MCF 10A (cell line): ENCODE results near the gene SLC22A7. TPM values are rescaled to one million over a fixed set of nuclear protein-coding genes. Genes with fewer than 3 reads are reported as not detected.

Experiments used
- BruUV-seq: library from RNA; stranded (reverse); fragments of 400-500 nt; replicated peaks from 2 replicates; lab custom pipeline; 2021; lab: Mats Ljungman, UMichigan
- CTCF ChIA-PET: fragments of 300-600 bp; sonication (Branson Sonifier 250); formaldehyde crosslinking; extraction: SDS; loops from one replicate; lab custom pipeline; 2021; ENCODE audit warnings: antibody characterized with exemption, inconsistent platforms; lab: Yijun Ruan, JAX
- POLR2A ChIA-PET: fragments of 300-600, 350-650 bp; sonication (Branson Sonifier 250); formaldehyde crosslinking; extraction: SDS; loops from one replicate; lab custom pipeline; 2020; ENCODE audit warnings: antibody characterized with exemption, inconsistent platforms; lab: Yijun Ruan, JAX
- DNase-seq: peaks from one replicate; pipeline ENCODE4 v3.0.0-alpha.2; 2018; ENCODE audit not compliant: unreplicated experiment
- H3K27ac Mint-ChIP-seq: one replicate; pipeline ENCODE4 v1.8.0; 2022; ENCODE audit warnings: mild to moderate bottlenecking, low read depth, mixed read lengths; ENCODE audit not compliant: unreplicated experiment
- H3K27me3 Mint-ChIP-seq: one replicate; pipeline ENCODE4 v1.8.0; 2022; ENCODE audit warnings: mixed read lengths; ENCODE audit not compliant: insufficient read depth, unreplicated experiment
- H3K36me3 Mint-ChIP-seq: one replicate; pipeline ENCODE4 v1.8.0; 2022; ENCODE audit warnings: mild to moderate bottlenecking, moderate library complexity, mixed read lengths; ENCODE audit not compliant: insufficient read depth, unreplicated experiment
- H3K4me1 Mint-ChIP-seq: one replicate; pipeline ENCODE4 v1.8.0; 2022; ENCODE audit warnings: mixed read lengths; ENCODE audit not compliant: insufficient read depth, unreplicated experiment
- H3K4me3 Mint-ChIP-seq: one replicate; pipeline ENCODE4 v1.8.0; 2022; ENCODE audit warnings: mild to moderate bottlenecking, moderate library complexity, mixed read lengths; ENCODE audit not compliant: unreplicated experiment
- H3K9me3 Mint-ChIP-seq: one replicate; pipeline ENCODE4 v1.8.0; 2022; ENCODE audit warnings: mixed read lengths; ENCODE audit not compliant: unreplicated experiment
- intact Hi-C: fragments of 100-400 bp; cut with micrococcal nuclease; formaldehyde crosslinking; loops from 2 replicates; pipeline ENCODE4 v1.14.1; 2022
- total RNA-seq: library from RNA; stranded (reverse); gene quantifications from 2 replicates; pipeline ENCODE4 v1.2.3, GENCODE V29; 2022
- TF ChIP-seq, protein P1 (sequence below): fragments of 200-600 bp; IDR thresholded peaks from one replicate; pipeline ENCODE4 v1.8.0; 2022; ENCODE audit warnings: antibody characterized with exemption, mild to moderate bottlenecking; ENCODE audit not compliant: unreplicated experiment

The SLC22A7 gene
- total RNA-seq, 1 experiment from 2014 or later, result not detected

DNA sequence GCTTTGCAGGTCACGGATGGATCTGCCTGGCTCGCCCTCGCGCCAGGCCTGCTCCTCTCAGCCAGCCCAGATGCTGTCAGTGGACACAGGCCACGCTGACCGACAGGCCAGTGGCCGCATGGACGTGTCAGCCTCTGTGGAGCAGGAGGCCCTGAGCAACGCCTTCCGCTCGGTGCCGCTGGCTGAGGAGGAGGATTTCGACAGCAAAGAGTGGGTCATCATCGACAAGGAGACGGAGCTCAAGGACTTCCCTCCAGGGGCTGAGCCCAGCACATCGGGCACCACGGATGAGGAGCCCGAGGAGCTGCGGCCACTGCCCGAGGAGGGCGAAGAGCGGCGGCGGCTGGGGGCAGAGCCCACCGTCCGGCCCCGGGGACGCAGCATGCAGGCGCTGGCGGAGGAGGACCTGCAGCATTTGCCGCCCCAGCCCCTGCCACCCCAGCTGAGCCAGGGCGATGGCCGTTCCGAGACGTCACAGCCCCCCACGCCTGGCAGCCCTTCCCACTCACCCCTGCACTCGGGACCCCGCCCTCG, 35.2 kb upstream of the SLC22A7 start:
- Mint-ChIP-seq H3K4me3 (no peak overlapping the region), H3K27ac (no peak overlapping the region), H3K9me3 (no peaks in the 10 kb centered on the region), H3K27me3 (peaks cover 10% of the 10 kb centered on the region), H3K4me1 (peaks cover 4% of the 10 kb centered on the region), H3K36me3 (no peaks in the 10 kb centered on the region)
- POLR2A ChIA-PET, result interaction anchor here (0.6 to 1.2 kb wide), 2 partner anchors 15 to 179 kb away, joined by 3 read pairs; no protein-coding TSS in a partner anchor
- no TSS peak for BruUV-seq
- TF ChIP-seq, protein P1, sequence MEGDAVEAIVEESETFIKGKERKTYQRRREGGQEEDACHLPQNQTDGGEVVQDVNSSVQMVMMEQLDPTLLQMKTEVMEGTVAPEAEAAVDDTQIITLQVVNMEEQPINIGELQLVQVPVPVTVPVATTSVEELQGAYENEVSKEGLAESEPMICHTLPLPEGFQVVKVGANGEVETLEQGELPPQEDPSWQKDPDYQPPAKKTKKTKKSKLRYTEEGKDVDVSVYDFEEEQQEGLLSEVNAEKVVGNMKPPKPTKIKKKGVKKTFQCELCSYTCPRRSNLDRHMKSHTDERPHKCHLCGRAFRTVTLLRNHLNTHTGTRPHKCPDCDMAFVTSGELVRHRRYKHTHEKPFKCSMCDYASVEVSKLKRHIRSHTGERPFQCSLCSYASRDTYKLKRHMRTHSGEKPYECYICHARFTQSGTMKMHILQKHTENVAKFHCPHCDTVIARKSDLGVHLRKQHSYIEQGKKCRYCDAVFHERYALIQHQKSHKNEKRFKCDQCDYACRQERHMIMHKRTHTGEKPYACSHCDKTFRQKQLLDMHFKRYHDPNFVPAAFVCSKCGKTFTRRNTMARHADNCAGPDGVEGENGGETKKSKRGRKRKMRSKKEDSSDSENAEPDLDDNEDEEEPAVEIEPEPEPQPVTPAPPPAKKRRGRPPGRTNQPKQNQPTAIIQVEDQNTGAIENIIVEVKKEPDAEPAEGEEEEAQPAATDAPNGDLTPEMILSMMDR, result no peak
- intact Hi-C loops, result loop anchor here (1.0 kb wide), 2 partner anchors 71 to 243 kb away; no protein-coding TSS in a partner anchor
- CTCF ChIA-PET, result interaction anchor here (0.5 to 1.8 kb wide), 7 partner anchors 10 to 362 kb away, joined by 3 to 10 read pairs (median 3); no protein-coding TSS in a partner anchor
- no peak for DNase-seq

DNA sequence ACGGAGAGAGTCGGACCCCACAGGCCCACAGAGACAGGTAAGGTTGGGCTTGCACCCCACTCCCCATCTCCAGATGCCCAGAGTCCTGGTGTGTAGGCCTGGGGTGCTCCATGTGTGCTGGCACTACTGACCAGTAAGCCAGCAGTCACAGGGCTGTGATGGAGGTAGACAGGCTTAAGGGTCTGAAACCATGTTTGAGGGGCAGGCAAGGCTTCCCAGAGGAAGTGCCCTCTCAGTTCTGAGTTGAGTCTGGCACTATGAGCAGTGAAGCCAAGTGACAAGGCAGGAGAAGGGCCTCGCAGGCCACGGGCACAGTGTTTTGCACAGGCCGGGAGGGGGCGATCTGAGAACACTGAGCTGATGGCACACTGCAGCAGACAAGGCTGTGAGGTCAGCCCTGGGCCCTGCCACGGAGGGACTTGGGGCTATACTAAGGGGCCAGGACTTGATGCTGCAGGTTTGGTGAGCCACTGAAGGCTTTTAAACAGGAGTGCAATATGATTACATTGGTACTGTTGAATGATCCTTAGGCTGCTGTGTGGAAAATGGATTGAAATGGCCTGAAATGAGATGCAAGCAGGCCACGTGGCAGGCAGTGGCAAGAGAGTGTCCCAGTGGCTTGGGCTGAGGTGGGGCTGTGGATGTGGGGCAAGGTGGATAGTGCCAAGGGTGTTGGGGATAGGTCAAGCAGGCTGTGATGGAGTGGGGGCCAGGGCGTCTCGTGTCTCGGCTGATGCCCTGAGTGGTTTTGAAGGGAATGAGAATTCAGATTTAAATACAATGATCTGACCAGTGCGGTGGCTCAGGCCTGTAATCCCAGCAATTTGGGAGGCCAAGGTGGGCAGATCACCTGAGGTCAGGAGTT, 34.5 kb upstream of the SLC22A7 start:
- TF ChIP-seq, protein P1, result peak; percentile 77
- no TSS peak for BruUV-seq
- CTCF ChIA-PET, result interaction anchor here (0.5 to 1.4 kb wide), 15 partner anchors 9 to 362 kb away, joined by 3 to 8 read pairs (median 3); partner anchors contain the start of gene ZNF318
- intact Hi-C loops, result loop anchor here (1.0 kb wide), 2 partner anchors 71 to 243 kb away; no protein-coding TSS in a partner anchor
- no peak overlapping the region for H3K27ac Mint-ChIP-seq
- peaks cover 10% of the 10 kb centered on the region for H3K27me3 Mint-ChIP-seq
- DNase-seq, result peak; percentile 77
- no peaks in the 10 kb centered on the region for H3K9me3 Mint-ChIP-seq
- H3K36me3 Mint-ChIP-seq, result no peaks in the 10 kb centered on the region
- H3K4me3 Mint-ChIP-seq, result no peak overlapping the region
- peaks cover 4% of the 10 kb centered on the region for H3K4me1 Mint-ChIP-seq
- POLR2A ChIA-PET, result interaction anchor here (0.6 to 1.2 kb wide), 3 partner anchors 15 to 179 kb away, joined by 3 read pairs; no protein-coding TSS in a partner anchor

DNA sequence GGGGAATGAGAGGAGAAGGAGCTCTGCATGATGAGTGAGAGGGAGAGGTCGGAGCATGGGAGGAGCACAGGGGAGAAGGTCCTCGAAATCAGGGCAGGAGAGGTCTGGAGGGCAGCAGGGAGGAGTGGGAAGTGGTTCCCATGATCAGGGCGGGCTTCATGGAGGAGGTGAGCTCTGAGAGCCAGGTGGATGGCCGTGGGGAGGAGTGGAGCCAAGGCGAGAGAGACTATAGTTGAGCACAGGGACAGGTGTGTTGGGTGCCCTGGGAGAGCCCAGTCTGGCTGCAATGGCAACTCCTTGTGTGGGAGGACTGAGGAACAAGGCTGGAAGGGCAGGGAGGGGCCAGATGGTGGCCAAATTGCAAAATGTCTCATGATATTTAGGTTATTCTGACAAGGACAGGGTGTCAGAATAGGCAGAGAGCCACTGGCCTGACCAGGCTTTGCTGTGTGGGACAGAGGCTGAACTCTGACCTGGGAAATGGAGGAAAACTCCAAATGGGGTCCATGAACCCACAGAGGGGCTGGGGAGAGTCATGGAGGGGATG, 33.4 kb upstream of the SLC22A7 start:
- TF ChIP-seq, protein P1, result no peak
- H3K36me3 Mint-ChIP-seq, result no peaks in the 10 kb centered on the region
- peaks cover under 1% of the 10 kb centered on the region for H3K27me3 Mint-ChIP-seq
- no peak overlapping the region for H3K27ac Mint-ChIP-seq
- BruUV-seq, result no TSS peak
- intact Hi-C loops, result no loop called here
- DNase-seq, result no peak
- no peaks in the 10 kb centered on the region for H3K9me3 Mint-ChIP-seq
- CTCF ChIA-PET, result interaction anchor here (0.6 to 1.4 kb wide), 9 partner anchors 10 to 290 kb away, joined by 3 to 8 read pairs (median 3); no protein-coding TSS in a partner anchor
- H3K4me3 Mint-ChIP-seq, result no peak overlapping the region
- POLR2A ChIA-PET, result interaction anchor here (1.2 kb wide), 1 partner anchor 33 kb away, joined by 3 read pairs; no protein-coding TSS in a partner anchor
- H3K4me1 Mint-ChIP-seq, result peaks cover 4% of the 10 kb centered on the region
